Mesenchymal stem cell (in vitro differentiated cells and primary cell): ENCODE results near the gene PIGX. TPM values are rescaled to one million over a fixed set of nuclear protein-coding genes. Genes with fewer than 3 reads are reported as not detected.

Source experiments
- DNase-seq: peaks from one replicate; pipeline ENCODE4 v3.0.0-alpha.2; 2013
- H2AFZ ChIP-seq: one replicate; pipeline ENCODE4 v1.6.1; 2013; ENCODE audit warnings: low read depth, mild to moderate bottlenecking, control low read depth, inconsistent platforms, low read length, moderate library complexity
- H2AK5ac ChIP-seq: 2 replicates; pipeline ENCODE4 v1.6.1; 2013; ENCODE audit warnings: low read length, moderate library complexity, mild to moderate bottlenecking, inconsistent platforms; ENCODE audit not compliant: severe bottlenecking
- H2BK120ac ChIP-seq: one replicate; pipeline ENCODE4 v1.6.1; 2013; ENCODE audit warnings: low read depth, mild to moderate bottlenecking, inconsistent platforms, low read length, moderate library complexity
- H2BK12ac ChIP-seq, 2 experiments: one replicate each; pipeline ENCODE4 v1.6.1; 2013; ENCODE audit warnings: inconsistent platforms in 2 of 2, low read length in 2 of 2, mild to moderate bottlenecking in 2 of 2, moderate library complexity in 2 of 2, control low read depth in 1 of 2
- H2BK15ac ChIP-seq: one replicate; pipeline ENCODE4 v1.6.1; 2013; ENCODE audit warnings: mild to moderate bottlenecking, low read depth, inconsistent platforms; ENCODE audit not compliant: poor library complexity, severe bottlenecking
- H2BK5ac ChIP-seq: 2 replicates; pipeline ENCODE4 v1.6.1; 2013; ENCODE audit warnings: low read depth, mild to moderate bottlenecking, low read length, control low read depth, inconsistent platforms; ENCODE audit not compliant: poor library complexity, severe bottlenecking
- H3K14ac ChIP-seq, 2 experiments: one replicate each; pipeline ENCODE4 v1.6.1; 2013; ENCODE audit warnings: inconsistent platforms in 2 of 2, low read length in 2 of 2, control low read depth in 1 of 2, mild to moderate bottlenecking in 1 of 2, moderate library complexity in 1 of 2
- H3K18ac ChIP-seq, 2 experiments: one replicate each; pipeline ENCODE4 v1.6.1; 2013; ENCODE audit warnings: inconsistent platforms in 2 of 2, low read length in 2 of 2, control low read depth in 1 of 2, low read depth in 1 of 2, mild to moderate bottlenecking in 1 of 2
- H3K23ac ChIP-seq, 2 experiments: one replicate each; pipeline ENCODE4 v1.6.1; 2013; ENCODE audit warnings: inconsistent platforms in 2 of 2, low read length in 2 of 2, mild to moderate bottlenecking in 2 of 2, moderate library complexity in 2 of 2, control low read depth in 1 of 2
- H3K27ac ChIP-seq: 2 replicates; pipeline ENCODE4 v1.5.1; 2013; ENCODE audit warnings: mild to moderate bottlenecking, moderate library complexity, low read length, control low read depth, inconsistent platforms; ENCODE audit not compliant: poor library complexity, severe bottlenecking
- H3K27me3 ChIP-seq, 2 experiments: 2 replicates each; pipeline versions ENCODE4 v1.6.1 to v1.7.0; 2013; ENCODE audit warnings: low read length in 2 of 2, mild to moderate bottlenecking in 2 of 2, moderate library complexity in 2 of 2, control low read depth in 1 of 2, inconsistent platforms in 1 of 2; ENCODE audit not compliant: control insufficient read depth in 1 of 2, insufficient read depth in 1 of 2
- H3K36me3 ChIP-seq, 2 experiments: 2 replicates each; pipeline versions ENCODE4 v1.6.1 to v1.7.0; 2013; ENCODE audit warnings: low read length in 2 of 2, control low read depth in 1 of 2, inconsistent platforms in 1 of 2, low read depth in 1 of 2, mild to moderate bottlenecking in 1 of 2; ENCODE audit not compliant: insufficient read depth in 2 of 2, control insufficient read depth in 1 of 2
- H3K4ac ChIP-seq, 2 experiments: one replicate each; pipeline ENCODE4 v1.6.1; 2013; ENCODE audit warnings: inconsistent platforms in 2 of 2, low read length in 2 of 2, mild to moderate bottlenecking in 2 of 2, moderate library complexity in 2 of 2, control low read depth in 1 of 2, low read depth in 1 of 2
- H3K4me1 ChIP-seq: 2 replicates; pipeline ENCODE4 v1.6.1; 2013; ENCODE audit warnings: low read depth, low read length, control low read depth; ENCODE audit not compliant: control insufficient read depth, insufficient read depth
- H3K4me2 ChIP-seq: 2 replicates; pipeline ENCODE4 v1.6.1; 2013; ENCODE audit warnings: low read length, mild to moderate bottlenecking, inconsistent platforms; ENCODE audit not compliant: poor library complexity, severe bottlenecking
- H3K4me3 ChIP-seq, 2 experiments: 2 replicates each; pipeline versions ENCODE4 v1.5.1 to v1.7.0; 2013; ENCODE audit warnings: low read length in 2 of 2, mild to moderate bottlenecking in 2 of 2, control low read depth in 1 of 2, low read depth in 1 of 2; ENCODE audit not compliant: insufficient read depth in 1 of 2
- H3K79me1 ChIP-seq: replicated peaks from 2 replicates; pipeline ENCODE4 v1.6.1; 2013; ENCODE audit warnings: mild to moderate bottlenecking, control low read depth, low read length, inconsistent platforms; ENCODE audit not compliant: poor library complexity, severe bottlenecking
- H3K9ac ChIP-seq: 2 replicates; pipeline ENCODE4 v1.7.0; 2013; ENCODE audit warnings: mild to moderate bottlenecking, low read length, moderate library complexity
- H3K9me3 ChIP-seq: 2 replicates; pipeline ENCODE4 v1.7.0; 2013; ENCODE audit warnings: mild to moderate bottlenecking, low read length; ENCODE audit not compliant: control insufficient read depth
- H4K8ac ChIP-seq: one replicate; pipeline ENCODE4 v1.6.1; 2013; ENCODE audit warnings: inconsistent platforms, mild to moderate bottlenecking, low read length, moderate library complexity
- H4K91ac ChIP-seq: one replicate; pipeline ENCODE4 v1.6.1; 2013; ENCODE audit warnings: mild to moderate bottlenecking, low read length, inconsistent platforms
- WGBS: methylation state at CpG from one replicate; pipeline ENCODE4 v1.1.7; 2013; ENCODE audit warnings: mixed read lengths; 5-methylcytosine and 5-hydroxymethylcytosine counted together
- polyA plus RNA-seq, 2 experiments: library from polyadenylated mRNA; stranded (reverse); fragments of 200-250 nt; gene quantifications; one replicate each; pipeline ENCODE4 v1.2.3, GENCODE V29; 2013

The PIGX gene
- polyA plus RNA-seq (2013, experiment 1 of 2): 16.8 TPM
- polyA plus RNA-seq (2013, experiment 2 of 2): 17.1 TPM

GRCh38 chr3:196711838-196712513 lies at the start of gene PIGX, which contains the start of gene CEP19:
TSS of gene PIGX (plus strand) at chr3:196712377.
TSS of gene CEP19 (minus strand) at chr3:196712250. CDS start at chr3:196708657, 3,593 bp downstream.
- Histone ChIP-seq H3K4me1 (peaks cover 9% of the 10 kb centered on the region), H3K23ac (peak within 1 kb of the TSS in 1 of 2 experiments; percentile 40), H4K91ac (peak within 1 kb of the TSS; percentile 75), H2AK5ac (no peak within 1 kb of the TSS), H2AFZ (peak within 1 kb of the TSS; percentile 88), H3K27me3 (no peaks in the 10 kb centered on the region), H3K4me2 (peak within 1 kb of the TSS; percentile 80), H4K8ac (peak within 1 kb of the TSS; percentile 45), H2BK120ac (peak within 1 kb of the TSS; percentile 82), H2BK12ac (peak within 1 kb of the TSS in 1 of 2 experiments; percentile 63), H3K18ac (peak within 1 kb of the TSS; percentile 83 to 96), H2BK15ac (peak within 1 kb of the TSS; percentile 86), H3K9me3 (no peaks in the 10 kb centered on the region), H3K36me3 (no peaks in the 10 kb centered on the region), H3K14ac (peak within 1 kb of the TSS in 1 of 2 experiments; percentile 88), H3K4me3 (peak within 1 kb of the TSS; percentile 76 to 92), H3K79me1 (peaks cover 14% of the 10 kb centered on the region), H3K9ac (peak within 1 kb of the TSS; percentile 91), H3K4ac (peak within 1 kb of the TSS in 1 of 2 experiments; percentile 86), H2BK5ac (peak within 1 kb of the TSS; percentile 73), H3K27ac (peak within 1 kb of the TSS; percentile 67)
- peak; percentile 97 for DNase-seq
- under 1% methylated on average over 66 of the region's 68 CpGs for WGBS

DNA sequence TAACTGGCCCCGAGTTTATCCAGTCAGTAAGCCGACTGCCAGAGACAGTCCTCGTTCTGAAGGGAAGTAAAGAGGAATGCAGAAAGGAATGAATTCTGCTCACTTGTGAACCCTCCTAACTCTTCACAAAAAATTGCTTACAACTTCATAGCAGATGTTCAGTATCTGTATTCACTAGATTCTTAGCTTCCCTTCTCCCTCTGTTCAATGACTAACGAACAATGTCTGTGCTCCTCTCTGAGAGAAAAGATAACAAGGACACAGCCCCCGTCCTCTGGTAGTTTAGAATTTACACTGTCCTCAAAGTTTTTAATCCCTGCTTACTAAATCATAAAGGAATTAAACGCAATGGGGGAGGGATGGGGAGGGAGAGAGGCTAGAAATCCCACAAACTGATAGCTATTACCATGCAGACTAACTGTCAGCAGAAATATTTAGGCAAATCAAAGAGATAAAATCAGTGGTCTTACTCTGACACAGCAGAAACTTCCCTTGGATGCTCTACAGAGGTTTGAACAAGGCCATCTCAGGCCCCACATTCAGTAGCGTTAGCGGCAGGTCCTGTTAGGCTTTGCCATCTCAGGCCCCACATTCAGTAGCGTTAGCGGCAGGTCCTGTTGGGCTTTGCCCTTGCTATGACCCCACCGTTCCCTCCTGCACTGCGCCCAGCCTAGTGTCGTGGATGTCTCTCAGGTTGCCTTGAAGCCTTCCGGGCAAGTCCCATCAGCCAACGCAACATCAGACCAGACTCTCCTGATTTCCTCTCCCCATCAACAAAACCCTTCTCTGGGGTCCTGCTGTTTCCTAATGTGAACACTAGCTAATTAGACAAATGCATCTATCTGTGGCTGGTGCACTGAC lies 49.2 kb upstream of the PIGX start:
- no peak for DNase-seq
- H3K9me3 ChIP-seq: no peaks in the 10 kb centered on the region
- H3K9ac ChIP-seq: peak overlapping the region; percentile 27
- no peak overlapping the region for H2BK5ac ChIP-seq
- no peaks in the 10 kb centered on the region for H3K79me1 ChIP-seq
- no peak overlapping the region for H2BK12ac ChIP-seq
- H3K27me3 ChIP-seq: no peaks in the 10 kb centered on the region
- H2AK5ac ChIP-seq: no peak overlapping the region
- no peak overlapping the region for H3K23ac ChIP-seq
- WGBS: 75% methylated on average over 13 of the region's 15 CpGs
- peaks cover 0 to 21% of the 10 kb centered on the region in 2 experiments for H3K36me3 ChIP-seq
- no peak overlapping the region for H3K18ac ChIP-seq
- H3K4me3 ChIP-seq: no peak overlapping the region
- H3K27ac ChIP-seq: no peak overlapping the region
- no peak overlapping the region for H2BK15ac ChIP-seq
- H4K8ac ChIP-seq: no peak overlapping the region
- no peak overlapping the region for H3K14ac ChIP-seq
- no peak overlapping the region for H3K4me2 ChIP-seq
- H3K4ac ChIP-seq: no peak overlapping the region
- H2AFZ ChIP-seq: no peak overlapping the region
- H3K4me1 ChIP-seq: peaks cover 4% of the 10 kb centered on the region
- no peak overlapping the region for H2BK120ac ChIP-seq
- H4K91ac ChIP-seq: no peak overlapping the region

GRCh38 chr3:196666001-196666867 lies 45.9 kb upstream of the PIGX start:
- peak overlapping the region; percentile 45 for H3K4me2 ChIP-seq
- peak overlapping the region; percentile 1 to 14 for H3K18ac ChIP-seq
- no peak overlapping the region for H2BK15ac ChIP-seq
- peaks cover 4% of the 10 kb centered on the region for H3K4me1 ChIP-seq
- H3K9ac ChIP-seq: peak overlapping the region; percentile 18
- 57% methylated on average over 20 of the region's 23 CpGs for WGBS
- H3K9me3 ChIP-seq: no peaks in the 10 kb centered on the region
- no peak overlapping the region for H2BK120ac ChIP-seq
- H3K23ac ChIP-seq: no peak overlapping the region
- peak overlapping the region; percentile 89 for H4K8ac ChIP-seq
- no peaks in the 10 kb centered on the region for H3K79me1 ChIP-seq
- peaks cover 0 to 3% of the 10 kb centered on the region in 2 experiments for H3K36me3 ChIP-seq
- peaks cover 0 to 6% of the 10 kb centered on the region in 2 experiments for H3K27me3 ChIP-seq
- no peak overlapping the region for H3K27ac ChIP-seq
- peak overlapping the region in 1 of 2 experiments; percentile 64 for H3K4ac ChIP-seq
- peak overlapping the region; percentile 37 for H4K91ac ChIP-seq
- no peak overlapping the region for H3K14ac ChIP-seq
- H2BK5ac ChIP-seq: no peak overlapping the region
- H2AK5ac ChIP-seq: no peak overlapping the region
- DNase-seq: peak; percentile 93
- H2AFZ ChIP-seq: no peak overlapping the region
- no peak overlapping the region for H2BK12ac ChIP-seq
- peak overlapping the region in 1 of 2 experiments; percentile 11 for H3K4me3 ChIP-seq
